Activated naive CD4-positive, alpha-beta T cell treated with anti-CD3 and anti-CD28 coated beads, Interleukin-2, amount 50 U/mL, for 72 hours (primary cell): ENCODE data around the gene MAPK8. TPM values are rescaled to one million over a fixed set of nuclear protein-coding genes. Genes with fewer than 3 reads are reported as not detected.
A peak's percentile ranks its signal among the peaks of the same experiment; 100 is the strongest.

ENCODE experiments used
- ATAC-seq, 2 donors: fragments of 150-1000 bp; cut with Tn5 transposase; 2 replicates each; pipeline ENCODE4 v1.10.0; 2021; ENCODE audit warnings: mild to moderate bottlenecking in 2 of 2, moderate library complexity in 2 of 2
- DNase-seq, 2 donors: peaks; one replicate each; pipeline ENCODE4 v3.0.0; 2021 to 2022; ENCODE audit warnings: low spot score in 2 of 2
- H3K27ac Mint-ChIP-seq, 2 donors: one replicate each; pipeline ENCODE4 v1.8.0; 2022; ENCODE audit warnings: mild to moderate bottlenecking in 2 of 2, mixed read lengths in 2 of 2
- H3K36me3 Mint-ChIP-seq, 2 donors: one replicate each; pipeline ENCODE4 v1.8.0; 2022; ENCODE audit warnings: mixed read lengths in 2 of 2
- H3K9me3 Mint-ChIP-seq, 2 donors: one replicate each; pipeline ENCODE4 v1.8.0; 2022; ENCODE audit warnings: mixed read lengths in 2 of 2
- total RNA-seq, 2 donors: library from RNA; stranded (reverse); gene quantifications; one replicate each; pipeline ENCODE4 v1.2.3, GENCODE V29; 2022

The MAPK8 gene
- total RNA-seq, 2 donors from 2014 or later, result 26.5 to 41.3 TPM

DNA sequence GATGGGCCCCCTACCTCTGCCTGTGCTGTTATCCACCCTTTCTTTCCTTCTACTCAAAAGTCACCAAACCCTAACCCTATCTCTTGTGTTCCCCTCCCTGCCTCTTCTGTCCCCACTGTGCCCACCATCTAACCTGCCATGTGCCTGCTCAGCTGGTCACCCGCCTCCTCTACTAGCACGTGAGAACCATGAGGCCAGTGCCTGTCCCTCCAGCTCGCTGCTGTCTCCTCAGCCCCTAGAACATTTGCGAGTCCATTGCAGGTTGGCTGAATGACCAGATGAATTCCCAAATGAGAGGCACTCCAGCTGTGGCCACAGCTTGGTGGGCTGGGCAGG, 169.4 kb downstream of the MAPK8 start:
- peak overlapping the region in 1 of 2 donors; percentile 37 for H3K27ac Mint-ChIP-seq
- H3K36me3 Mint-ChIP-seq, result no peaks in the 10 kb centered on the region
- ATAC-seq (no peak), DNase-seq (no peak)
- H3K9me3 Mint-ChIP-seq, result no peaks in the 10 kb centered on the region

DNA sequence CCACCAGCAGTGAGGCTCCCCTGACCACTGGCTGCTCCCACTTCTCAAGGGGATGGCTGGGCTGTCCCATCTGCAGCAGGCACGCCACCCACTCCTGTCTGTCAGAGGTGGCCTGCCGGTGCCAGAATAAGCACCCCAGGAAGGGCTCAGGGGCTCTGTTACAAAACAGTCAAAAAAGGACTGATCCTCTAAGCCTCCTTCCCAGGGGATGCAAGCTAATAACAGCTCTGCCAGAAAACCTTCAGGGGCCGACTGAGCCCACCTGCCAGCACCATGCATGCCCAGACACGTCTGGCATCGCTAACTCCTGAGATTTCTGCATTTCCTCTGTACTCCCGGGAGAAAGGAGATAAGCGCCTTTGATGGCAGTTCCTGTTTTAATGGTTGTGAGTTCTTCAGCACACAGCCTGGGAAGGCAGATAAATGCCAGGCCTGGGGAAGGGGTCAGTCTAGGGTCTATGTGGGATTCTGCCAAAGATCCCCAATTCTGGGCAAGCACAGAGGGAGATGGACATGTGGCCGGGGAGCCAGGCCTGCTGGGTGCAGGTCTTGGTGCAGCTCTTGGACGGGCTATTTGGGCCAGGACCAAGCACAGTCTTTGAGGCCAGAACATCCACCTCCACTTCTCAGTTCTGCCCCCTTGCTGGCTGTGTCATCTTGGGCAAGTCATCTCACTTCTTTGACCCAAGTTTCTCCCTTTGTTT, 170.0 kb downstream of the MAPK8 start:
- H3K9me3 Mint-ChIP-seq, result no peaks in the 10 kb centered on the region
- peak overlapping the region in 1 of 2 donors; percentile 37 for H3K27ac Mint-ChIP-seq
- no peaks in the 10 kb centered on the region for H3K36me3 Mint-ChIP-seq
- DNase-seq, result no peak
- ATAC-seq, result no peak

DNA sequence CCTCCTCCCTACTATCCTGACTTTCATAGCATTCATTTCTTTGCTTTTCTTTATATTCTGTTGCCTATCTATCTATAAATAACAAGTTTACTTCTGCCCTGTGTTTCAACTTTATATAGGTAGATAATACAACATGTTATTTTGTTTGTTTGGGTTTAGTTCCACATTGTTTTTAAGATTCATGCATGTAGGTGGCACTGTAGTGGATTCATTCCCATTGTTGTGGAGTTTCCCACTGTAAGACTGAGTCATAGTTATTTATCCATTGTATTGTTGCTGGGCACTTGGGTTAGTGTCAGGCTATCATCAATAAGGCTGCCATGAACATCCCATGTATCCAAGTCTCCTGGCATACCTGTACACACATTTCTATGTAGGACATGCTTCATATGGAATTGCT, 170.7 kb downstream of the MAPK8 start:
- no peak for ATAC-seq
- Mint-ChIP-seq H3K27ac (no peak overlapping the region), H3K9me3 (no peaks in the 10 kb centered on the region), H3K36me3 (no peaks in the 10 kb centered on the region)
- DNase-seq, result no peak

DNA sequence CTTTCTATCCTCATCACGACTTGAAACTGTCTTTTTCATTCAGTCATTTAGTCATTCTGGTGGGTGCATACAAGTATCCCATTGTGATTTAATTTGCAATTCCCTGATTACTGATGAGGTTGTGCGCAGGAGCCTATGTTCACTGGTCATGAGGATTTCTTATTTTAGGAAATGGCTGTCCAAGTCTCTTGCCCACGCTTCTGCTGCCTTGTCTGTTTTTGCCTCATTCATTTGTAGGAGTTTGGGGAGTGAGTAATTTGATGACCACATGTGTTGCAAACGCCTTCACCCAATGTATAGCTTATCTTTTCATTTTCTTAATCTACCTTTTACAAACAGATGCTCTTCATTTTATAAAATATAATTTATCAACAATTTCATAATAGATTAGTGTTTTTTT, 171.1 kb downstream of the MAPK8 start:
- H3K27ac Mint-ChIP-seq, result no peak overlapping the region
- DNase-seq, result no peak
- ATAC-seq, result no peak
- no peaks in the 10 kb centered on the region for H3K9me3 Mint-ChIP-seq
- H3K36me3 Mint-ChIP-seq, result no peaks in the 10 kb centered on the region

DNA sequence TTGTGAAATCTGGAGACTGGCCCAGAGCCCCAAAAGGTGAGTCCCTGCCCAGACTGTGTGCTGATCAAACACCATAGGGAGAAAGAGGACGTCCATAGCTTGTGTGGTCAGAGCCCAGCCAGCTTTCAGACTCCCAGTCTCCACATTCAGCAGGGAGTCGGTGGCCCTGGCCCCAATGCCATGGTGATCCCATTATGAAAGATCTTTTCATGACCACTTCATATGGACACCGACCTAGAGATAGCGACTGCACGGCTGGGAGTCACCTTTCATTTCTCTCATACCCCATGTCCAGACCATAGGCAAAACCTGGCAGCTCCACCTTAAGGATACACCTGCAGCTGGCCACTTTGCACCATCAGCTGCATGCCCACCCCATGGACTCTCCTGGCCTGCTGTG, 172.0 kb downstream of the MAPK8 start:
- DNase-seq (no peak), ATAC-seq (no peak)
- H3K36me3 Mint-ChIP-seq, result no peaks in the 10 kb centered on the region
- no peaks in the 10 kb centered on the region for H3K9me3 Mint-ChIP-seq
- no peak overlapping the region for H3K27ac Mint-ChIP-seq

DNA sequence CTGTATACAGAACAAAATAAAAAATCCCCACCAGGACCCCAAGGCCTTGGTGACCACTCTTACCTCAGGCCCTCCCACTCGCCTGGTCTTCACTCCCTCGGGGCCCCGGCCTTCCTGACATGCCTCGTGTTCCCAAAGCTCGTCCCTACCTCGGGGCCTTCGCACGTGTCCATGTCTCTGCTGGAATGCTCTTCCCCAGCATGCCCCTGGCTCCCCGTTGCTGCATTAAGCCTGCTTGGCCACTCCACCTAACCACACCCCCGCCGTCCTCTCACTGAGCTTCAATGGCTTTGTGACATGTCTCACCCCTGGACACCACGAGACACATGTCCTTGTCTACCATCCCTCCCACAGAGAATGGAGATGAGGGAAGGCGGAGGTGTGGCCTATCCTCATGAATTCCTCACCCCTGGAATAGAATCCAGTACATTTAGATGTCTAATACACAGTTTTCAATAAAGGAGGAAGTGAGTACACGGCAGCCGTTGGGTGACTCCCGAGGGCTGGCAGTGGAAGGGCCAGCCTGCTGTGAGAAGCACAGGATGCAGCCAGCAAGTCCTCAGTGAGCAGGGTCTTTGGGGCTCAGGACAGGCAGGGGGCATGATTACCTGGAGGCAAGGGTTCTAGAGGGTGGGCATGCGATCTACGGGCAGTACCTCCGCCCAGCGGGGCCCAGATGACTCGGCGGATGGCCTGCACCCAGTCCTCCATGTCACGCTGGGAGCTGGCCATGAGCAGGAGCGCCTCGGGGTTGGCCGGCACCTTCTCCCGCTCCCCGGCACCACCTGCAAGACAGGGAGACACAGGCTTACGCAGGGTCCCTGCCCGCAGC, 172.7 kb downstream of the MAPK8 start:
- no peaks in the 10 kb centered on the region for H3K9me3 Mint-ChIP-seq
- no peaks in the 10 kb centered on the region for H3K36me3 Mint-ChIP-seq
- ATAC-seq (no peak), DNase-seq (no peak)
- no peak overlapping the region for H3K27ac Mint-ChIP-seq

DNA sequence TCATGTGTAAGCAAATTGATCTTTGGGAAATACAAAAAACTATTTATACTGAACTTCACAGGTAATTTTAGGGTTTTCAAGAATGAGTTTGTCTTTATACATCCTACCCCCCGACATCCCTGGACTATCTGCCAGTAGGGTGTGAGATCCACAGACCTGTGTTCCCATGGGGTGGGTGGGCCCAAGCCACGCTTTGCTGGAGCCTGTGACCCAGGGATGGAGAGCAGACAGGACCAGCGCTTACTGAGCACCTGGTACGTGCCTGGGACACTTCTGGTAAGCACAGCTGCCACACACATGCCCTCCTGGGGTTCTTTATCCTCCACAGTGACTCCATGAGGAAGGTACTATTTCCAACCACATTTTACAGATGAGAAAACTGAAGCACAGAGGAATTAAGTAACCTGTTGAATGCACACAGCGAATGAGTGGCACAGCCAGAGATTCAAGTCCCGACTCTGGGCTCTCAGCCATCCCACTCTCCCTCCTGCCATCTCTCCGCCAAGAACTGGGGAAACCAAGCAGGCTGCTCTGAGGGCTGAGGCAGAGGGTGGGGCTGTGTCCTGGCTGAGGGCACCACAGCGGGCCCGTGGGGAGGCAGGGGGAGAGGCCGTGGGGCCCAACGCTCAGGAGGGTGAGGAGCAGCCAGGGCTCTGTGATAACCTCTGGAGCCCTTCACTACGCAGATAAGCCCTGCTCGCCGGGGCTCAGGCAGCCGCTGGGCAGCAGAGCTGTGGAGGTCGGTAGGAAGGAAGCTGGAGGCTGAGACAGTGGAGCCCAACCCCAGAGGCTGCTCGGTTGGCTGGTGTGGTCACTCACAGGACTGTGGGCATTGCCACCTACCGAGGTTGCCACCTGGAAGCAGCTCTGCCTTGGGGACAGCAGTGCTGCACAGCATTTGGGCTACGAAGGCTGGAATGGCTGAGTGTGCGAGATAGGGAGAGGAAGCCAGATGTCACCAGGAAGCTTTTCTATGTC, 174.2 kb downstream of the MAPK8 start:
- Mint-ChIP-seq H3K9me3 (no peaks in the 10 kb centered on the region), H3K27ac (no peak overlapping the region), H3K36me3 (no peaks in the 10 kb centered on the region)
- no peak for DNase-seq
- ATAC-seq, result no peak

DNA sequence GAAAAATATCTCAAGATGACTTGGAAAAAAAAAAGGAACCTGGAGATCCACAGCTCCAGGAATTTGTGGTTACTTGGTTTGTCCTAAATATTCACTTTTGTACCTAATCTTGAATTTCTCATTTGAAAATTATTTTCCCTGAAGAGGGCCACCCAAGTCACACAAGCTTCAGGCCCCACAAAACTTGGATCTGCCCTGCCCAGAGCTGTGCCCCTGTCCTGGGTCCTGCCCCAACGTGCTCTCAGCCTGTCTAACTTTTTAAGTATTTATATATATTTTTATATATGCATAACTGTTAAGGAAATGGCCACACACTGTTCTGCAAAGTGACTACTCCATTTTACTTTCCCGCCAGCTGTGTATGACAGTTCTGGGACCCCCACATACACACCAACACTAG, 174.9 kb downstream of the MAPK8 start:
- Mint-ChIP-seq H3K9me3 (no peaks in the 10 kb centered on the region), H3K36me3 (no peaks in the 10 kb centered on the region), H3K27ac (no peak overlapping the region)
- no peak for ATAC-seq
- DNase-seq, result no peak

DNA sequence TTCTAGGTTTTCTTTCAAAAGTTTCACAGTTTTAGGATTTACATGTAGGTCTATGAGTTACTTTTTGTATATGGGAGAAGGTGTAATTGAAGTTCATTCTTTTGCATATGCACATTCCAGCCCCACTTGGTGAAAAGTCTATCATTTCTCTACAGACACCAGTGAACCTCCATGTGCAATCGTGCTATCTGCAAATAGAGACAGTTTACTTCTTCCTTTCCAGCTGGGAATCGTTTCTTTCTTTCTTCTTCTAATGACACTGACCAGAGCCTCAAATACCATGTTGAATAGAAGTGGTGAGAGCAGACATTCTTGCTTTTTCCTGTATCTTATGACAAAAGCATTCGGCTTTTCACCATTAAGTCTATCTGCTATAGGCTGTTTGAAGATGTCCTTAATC, 175.7 kb downstream of the MAPK8 start:
- ATAC-seq, result no peak
- no peak for DNase-seq
- no peaks in the 10 kb centered on the region for H3K9me3 Mint-ChIP-seq
- H3K27ac Mint-ChIP-seq, result no peak overlapping the region
- no peaks in the 10 kb centered on the region for H3K36me3 Mint-ChIP-seq

DNA sequence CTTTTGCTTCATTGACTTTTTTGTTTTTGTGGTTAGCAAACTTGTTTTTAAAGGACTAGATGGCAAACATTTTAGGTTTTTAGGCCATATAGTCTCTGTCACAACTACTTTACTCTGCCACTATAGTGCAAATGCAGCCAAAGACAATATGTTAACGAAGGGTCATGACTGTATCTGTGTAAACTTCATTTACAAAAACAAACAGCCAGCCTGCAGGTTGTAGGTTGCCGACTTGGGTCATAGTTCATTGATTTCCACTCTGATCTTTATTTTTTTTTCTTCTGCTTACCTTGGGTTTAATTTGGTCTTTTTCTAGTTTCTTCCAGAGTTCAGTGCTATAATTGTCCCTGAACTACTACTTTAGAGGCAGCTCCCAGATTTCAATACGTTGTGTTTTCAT, 178.4 kb downstream of the MAPK8 start:
- H3K36me3 Mint-ChIP-seq, result no peaks in the 10 kb centered on the region
- ATAC-seq (no peak), DNase-seq (no peak)
- H3K27ac Mint-ChIP-seq, result no peak overlapping the region
- no peaks in the 10 kb centered on the region for H3K9me3 Mint-ChIP-seq

DNA sequence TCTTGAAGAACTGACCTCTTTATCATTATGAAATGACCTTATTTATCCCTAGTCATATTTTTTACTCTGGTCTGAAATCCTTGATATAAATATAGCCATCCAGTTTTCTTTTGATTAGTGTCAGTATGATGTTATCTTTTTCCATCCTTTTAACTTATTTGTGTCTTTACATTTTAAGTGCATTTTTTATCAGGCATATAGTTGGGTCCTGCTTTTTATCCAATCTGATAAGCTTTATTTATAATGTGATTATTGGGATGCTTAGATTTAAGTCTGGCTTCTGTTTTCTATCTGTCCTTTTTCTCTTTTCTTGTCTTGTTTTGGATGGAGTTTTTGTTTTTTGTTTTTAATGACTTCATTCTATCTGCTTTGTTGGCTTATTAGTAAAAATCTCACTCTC, 179.2 kb downstream of the MAPK8 start:
- no peaks in the 10 kb centered on the region for H3K9me3 Mint-ChIP-seq
- H3K36me3 Mint-ChIP-seq, result no peaks in the 10 kb centered on the region
- ATAC-seq (no peak), DNase-seq (no peak)
- H3K27ac Mint-ChIP-seq, result no peak overlapping the region

DNA sequence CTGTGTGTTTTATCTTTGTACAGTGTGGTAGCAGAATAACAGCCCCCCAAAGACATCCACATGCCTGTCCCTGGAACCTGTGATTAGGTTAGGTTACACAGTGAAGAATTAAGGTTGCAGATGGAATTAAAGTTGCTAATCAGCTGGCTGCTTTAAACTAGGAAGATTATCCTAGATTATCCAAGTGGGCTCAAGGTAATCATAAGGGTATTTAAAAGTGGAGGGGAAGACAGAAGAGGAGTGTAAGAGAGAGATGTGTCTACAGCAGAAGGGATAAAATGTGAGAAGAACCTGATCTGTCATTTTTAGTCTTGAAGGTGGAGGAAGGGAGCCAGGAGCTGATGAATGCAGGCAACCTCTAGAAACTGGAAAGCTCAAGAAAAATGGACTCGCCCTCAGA, 180.8 kb downstream of the MAPK8 start:
- H3K36me3 Mint-ChIP-seq, result no peaks in the 10 kb centered on the region
- DNase-seq (no peak), ATAC-seq (no peak)
- H3K9me3 Mint-ChIP-seq, result no peaks in the 10 kb centered on the region
- no peak overlapping the region for H3K27ac Mint-ChIP-seq

Other genes with a start within 250 kb of the MAPK8 start
- under 1 TPM in 1 of 2 donors, not detected in 1; 0.36 TPM for gene FRMPD2, start 32.0 kb upstream of the MAPK8 start, total RNA-seq